ENCODE data around the gene ELP2.
"Not testable (repeated sequence)": the region's sequence is repeated elsewhere in the genome, so short reads cannot be mapped to it uniquely, and the experiment has no call there.

The ELP2 gene, protein sequence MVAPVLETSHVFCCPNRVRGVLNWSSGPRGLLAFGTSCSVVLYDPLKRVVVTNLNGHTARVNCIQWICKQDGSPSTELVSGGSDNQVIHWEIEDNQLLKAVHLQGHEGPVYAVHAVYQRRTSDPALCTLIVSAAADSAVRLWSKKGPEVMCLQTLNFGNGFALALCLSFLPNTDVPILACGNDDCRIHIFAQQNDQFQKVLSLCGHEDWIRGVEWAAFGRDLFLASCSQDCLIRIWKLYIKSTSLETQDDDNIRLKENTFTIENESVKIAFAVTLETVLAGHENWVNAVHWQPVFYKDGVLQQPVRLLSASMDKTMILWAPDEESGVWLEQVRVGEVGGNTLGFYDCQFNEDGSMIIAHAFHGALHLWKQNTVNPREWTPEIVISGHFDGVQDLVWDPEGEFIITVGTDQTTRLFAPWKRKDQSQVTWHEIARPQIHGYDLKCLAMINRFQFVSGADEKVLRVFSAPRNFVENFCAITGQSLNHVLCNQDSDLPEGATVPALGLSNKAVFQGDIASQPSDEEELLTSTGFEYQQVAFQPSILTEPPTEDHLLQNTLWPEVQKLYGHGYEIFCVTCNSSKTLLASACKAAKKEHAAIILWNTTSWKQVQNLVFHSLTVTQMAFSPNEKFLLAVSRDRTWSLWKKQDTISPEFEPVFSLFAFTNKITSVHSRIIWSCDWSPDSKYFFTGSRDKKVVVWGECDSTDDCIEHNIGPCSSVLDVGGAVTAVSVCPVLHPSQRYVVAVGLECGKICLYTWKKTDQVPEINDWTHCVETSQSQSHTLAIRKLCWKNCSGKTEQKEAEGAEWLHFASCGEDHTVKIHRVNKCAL

DNA sequence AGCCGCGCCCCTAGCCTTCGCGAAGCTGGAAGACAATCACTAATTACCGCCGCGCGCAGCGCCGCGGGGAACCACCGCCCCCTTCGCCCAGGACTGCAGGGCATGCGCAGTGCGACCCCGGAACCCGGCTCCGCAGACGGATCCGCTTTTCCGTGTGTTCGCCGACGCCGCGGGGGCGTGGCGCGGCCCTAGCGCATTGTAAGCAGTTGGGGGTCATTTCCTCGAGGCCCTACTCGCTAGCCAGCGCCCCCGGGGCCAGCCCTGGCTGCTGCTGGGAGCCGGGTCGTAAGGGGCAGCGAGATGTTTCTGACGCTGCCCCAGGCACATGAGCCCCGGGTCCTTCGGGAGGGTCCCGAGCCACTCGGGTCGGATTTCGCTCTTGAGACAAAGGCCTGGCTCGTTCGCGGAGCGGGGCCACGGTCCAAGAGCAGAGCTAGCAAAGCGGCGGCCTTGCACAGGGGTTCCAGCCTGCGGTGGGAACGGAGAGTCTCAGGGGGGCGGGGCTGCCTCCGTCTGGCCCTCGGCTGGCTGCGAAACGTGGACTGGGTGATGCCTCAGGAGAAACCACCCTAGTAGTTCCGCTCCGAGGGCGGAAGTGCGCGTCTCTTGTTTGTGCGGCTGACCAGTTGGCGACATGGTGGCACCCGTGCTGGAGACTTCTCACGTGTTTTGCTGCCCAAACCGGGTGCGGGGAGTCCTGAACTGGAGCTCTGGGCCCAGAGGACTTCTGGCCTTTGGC, at the start of gene ELP2, which contains the start of gene SLC39A6:
ELP2 (plus strand) TSS at position 600 of the 739 bp plus-strand sequence; CDS start at position 635, 35 bp downstream.
SLC39A6 (minus strand) TSS at position 41 of the 739 bp plus-strand sequence. CDS start 2,333 bp downstream, outside the sequence.
- DNase-seq (ENCODE audit: low read depth): peak; percentile 95
- peak within 1 kb of the TSS; percentile 99 for H3K4me3 ChIP-seq (ENCODE audit: low read length)
- TF ChIP-seq, protein P1, sequence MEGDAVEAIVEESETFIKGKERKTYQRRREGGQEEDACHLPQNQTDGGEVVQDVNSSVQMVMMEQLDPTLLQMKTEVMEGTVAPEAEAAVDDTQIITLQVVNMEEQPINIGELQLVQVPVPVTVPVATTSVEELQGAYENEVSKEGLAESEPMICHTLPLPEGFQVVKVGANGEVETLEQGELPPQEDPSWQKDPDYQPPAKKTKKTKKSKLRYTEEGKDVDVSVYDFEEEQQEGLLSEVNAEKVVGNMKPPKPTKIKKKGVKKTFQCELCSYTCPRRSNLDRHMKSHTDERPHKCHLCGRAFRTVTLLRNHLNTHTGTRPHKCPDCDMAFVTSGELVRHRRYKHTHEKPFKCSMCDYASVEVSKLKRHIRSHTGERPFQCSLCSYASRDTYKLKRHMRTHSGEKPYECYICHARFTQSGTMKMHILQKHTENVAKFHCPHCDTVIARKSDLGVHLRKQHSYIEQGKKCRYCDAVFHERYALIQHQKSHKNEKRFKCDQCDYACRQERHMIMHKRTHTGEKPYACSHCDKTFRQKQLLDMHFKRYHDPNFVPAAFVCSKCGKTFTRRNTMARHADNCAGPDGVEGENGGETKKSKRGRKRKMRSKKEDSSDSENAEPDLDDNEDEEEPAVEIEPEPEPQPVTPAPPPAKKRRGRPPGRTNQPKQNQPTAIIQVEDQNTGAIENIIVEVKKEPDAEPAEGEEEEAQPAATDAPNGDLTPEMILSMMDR (conservative IDR thresholded peaks at IDR 0.05; ENCODE audit: low read length): no peak

DNA sequence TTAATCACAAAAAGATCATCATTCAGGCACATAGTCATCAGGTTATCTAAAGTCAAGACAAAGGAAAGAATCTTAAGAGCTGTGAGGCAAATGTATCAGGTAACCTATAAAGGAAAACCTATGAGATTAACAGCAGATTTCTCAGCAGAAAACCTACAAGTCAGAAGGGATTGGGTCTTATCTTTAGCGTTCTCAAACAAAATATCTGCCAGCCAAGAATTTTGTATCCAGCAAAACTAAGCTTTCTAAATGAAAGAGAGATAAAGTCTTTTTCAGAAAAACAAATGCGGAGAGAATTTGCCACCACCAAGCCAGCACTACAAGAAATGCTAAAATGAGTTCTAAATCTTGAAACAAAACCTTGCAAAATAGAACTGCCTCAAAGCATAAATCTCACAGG, 48.6 kb upstream of the ELP2 start:
- not testable (repeated sequence) for H3K4me3 ChIP-seq (ENCODE audit: low read length); DNase-seq (ENCODE audit: low read depth)

DNA sequence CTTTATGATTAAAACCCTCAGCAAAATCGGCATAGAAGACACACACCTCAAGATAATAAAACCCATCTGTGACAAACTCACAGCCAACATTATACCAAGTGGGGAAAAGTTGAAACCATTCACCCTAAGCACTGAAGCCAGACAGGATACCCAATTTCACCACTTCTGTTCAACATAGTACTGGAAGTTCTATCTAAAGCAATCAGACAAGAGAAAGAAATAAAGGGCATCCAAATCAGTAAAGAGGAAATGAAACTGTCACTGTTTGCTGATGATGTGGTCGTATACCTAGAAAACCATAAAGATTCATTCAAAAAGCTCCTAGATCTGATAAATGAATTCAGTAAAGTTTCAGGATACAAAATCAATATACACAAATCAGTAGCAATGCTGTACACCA, 46.0 kb upstream of the ELP2 start:
- TF ChIP-seq, protein P1 (conservative IDR thresholded peaks at IDR 0.05; ENCODE audit: low read length): no peak
- DNase-seq (ENCODE audit: low read depth): no peak
- H3K4me3 ChIP-seq (ENCODE audit: low read length): no peak overlapping the region

DNA sequence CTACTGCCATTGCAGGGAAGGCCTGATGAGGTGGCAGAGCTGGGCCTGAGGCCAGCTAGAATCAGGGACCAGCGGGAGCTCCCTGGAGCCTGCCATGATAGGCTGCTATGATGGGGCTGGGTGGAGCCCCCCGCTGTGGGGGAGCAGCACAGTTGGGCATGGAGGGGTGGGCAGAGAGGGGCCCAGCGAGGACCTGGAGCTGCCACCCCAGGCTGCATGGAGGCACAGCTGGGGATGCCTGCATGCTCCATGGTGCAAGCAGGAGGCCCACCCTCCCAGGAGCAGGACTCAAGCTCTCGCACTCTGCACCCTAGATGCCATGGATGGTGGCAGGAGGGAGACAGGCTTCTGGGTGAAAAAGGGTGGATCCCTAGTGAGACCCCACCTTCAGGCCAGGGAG, 44.5 kb upstream of the ELP2 start:
- no peak for DNase-seq (ENCODE audit: low read depth)
- TF ChIP-seq, protein P1 (conservative IDR thresholded peaks at IDR 0.05; ENCODE audit: low read length): no peak
- no peak overlapping the region for H3K4me3 ChIP-seq (ENCODE audit: low read length)

DNA sequence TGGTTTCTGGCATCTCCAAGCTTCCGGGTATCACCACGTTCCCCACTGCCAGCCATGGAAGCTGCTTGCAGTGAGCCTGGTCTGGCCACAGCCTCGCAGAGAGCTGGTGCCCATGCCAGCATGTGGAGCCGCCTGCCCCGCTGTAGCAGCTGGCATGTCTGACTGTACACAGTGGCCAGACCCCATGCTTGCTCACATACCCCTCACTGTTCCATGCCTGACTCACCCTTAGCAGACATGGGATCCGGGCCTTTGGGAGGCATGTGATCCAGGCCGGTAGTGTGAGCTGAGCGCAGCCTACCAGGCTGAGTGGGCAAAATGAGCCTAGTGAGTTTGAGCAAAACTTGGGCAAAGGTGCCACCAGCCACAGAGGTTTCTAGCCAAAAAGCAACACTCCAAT, 43.5 kb upstream of the ELP2 start:
- no peak overlapping the region for H3K4me3 ChIP-seq (ENCODE audit: low read length)
- TF ChIP-seq, protein P1 (conservative IDR thresholded peaks at IDR 0.05; ENCODE audit: low read length): no peak
- DNase-seq (ENCODE audit: low read depth): no peak

DNA sequence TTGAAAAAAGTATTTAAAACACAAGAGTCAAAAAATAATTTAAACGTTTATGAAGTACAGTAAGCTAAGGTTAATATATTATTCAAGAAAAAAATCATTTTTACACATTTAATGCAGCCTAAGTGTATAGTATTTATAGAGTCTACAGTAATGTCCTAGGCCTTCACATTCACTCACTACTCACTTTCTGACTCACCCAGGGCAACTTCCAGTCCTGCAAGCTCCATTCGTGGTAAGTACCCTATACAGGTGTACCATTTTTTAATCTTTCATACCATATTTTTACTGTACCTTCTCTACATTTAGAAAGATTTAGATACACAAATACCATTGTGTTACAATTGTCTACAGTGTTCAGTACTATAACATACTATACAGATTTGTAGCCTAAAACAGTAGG, 41.4 kb upstream of the ELP2 start:
- no peak overlapping the region for H3K4me3 ChIP-seq (ENCODE audit: low read length)
- no peak for DNase-seq (ENCODE audit: low read depth)

More for the DNA sequence above, 41.4 kb upstream of the ELP2 start:
- TF ChIP-seq, protein P1 (conservative IDR thresholded peaks at IDR 0.05; ENCODE audit: low read length): no peak

Data from AG10803 (cell line).